ENCODE measurements around the gene RPS10.

The RPS10 gene

GRCh38 chr6:34451192-34451591, 25.3 kb upstream of the RPS10 start:
- no peak for TF ChIP-seq CTCF (IDR thresholded peaks at IDR 0.05; ENCODE audit: low read depth, low read length, missing control alignments)
- no peak overlapping the region for H3K4me3 ChIP-seq (ENCODE audit: low read depth, low read length)
- DNase-seq (ENCODE audit: low read depth) = no peak

- H3K4me3 ChIP-seq (ENCODE audit: low read depth, low read length) = no peak overlapping the region
- no peak for TF ChIP-seq CTCF (IDR thresholded peaks at IDR 0.05; ENCODE audit: low read depth, low read length, missing control alignments)
- DNase-seq (ENCODE audit: low read depth) = no peak
Observed at GRCh38 chr6:34447910-34448309, 22.0 kb upstream of the RPS10 start.

- H3K4me3 ChIP-seq (ENCODE audit: low read depth, low read length) = no peak overlapping the region
- TF ChIP-seq CTCF (IDR thresholded peaks at IDR 0.05; ENCODE audit: low read depth, low read length, missing control alignments) = no peak
- no peak for DNase-seq (ENCODE audit: low read depth)
Observed at GRCh38 chr6:34447386-34447785, 21.5 kb upstream of the RPS10 start.

GRCh38 chr6:34445313-34445860, 19.5 kb upstream of the RPS10 start:
- no peak overlapping the region for H3K4me3 ChIP-seq (ENCODE audit: low read depth, low read length)
- DNase-seq (ENCODE audit: low read depth) = no peak
- no peak for TF ChIP-seq CTCF (IDR thresholded peaks at IDR 0.05; ENCODE audit: low read depth, low read length, missing control alignments)

- TF ChIP-seq CTCF (IDR thresholded peaks at IDR 0.05; ENCODE audit: low read depth, low read length, missing control alignments) = no peak
- no peak overlapping the region for H3K4me3 ChIP-seq (ENCODE audit: low read depth, low read length)
- no peak for DNase-seq (ENCODE audit: low read depth)
Observed at GRCh38 chr6:34441526-34441925, 15.7 kb upstream of the RPS10 start.

- no peak for TF ChIP-seq CTCF (IDR thresholded peaks at IDR 0.05; ENCODE audit: low read depth, low read length, missing control alignments)
- no peak overlapping the region for H3K4me3 ChIP-seq (ENCODE audit: low read depth, low read length)
- no peak for DNase-seq (ENCODE audit: low read depth)
Observed at GRCh38 chr6:34439442-34439841, 13.6 kb upstream of the RPS10 start.

GRCh38 chr6:34438705-34439104, 12.8 kb upstream of the RPS10 start:
- no peak overlapping the region for H3K4me3 ChIP-seq (ENCODE audit: low read depth, low read length)
- no peak for DNase-seq (ENCODE audit: low read depth)

More at GRCh38 chr6:34438705-34439104, 12.8 kb upstream of the RPS10 start:
- TF ChIP-seq CTCF (IDR thresholded peaks at IDR 0.05; ENCODE audit: low read depth, low read length, missing control alignments) = no peak

Measured in GM12864 (cell line).